K562 (cell line): ENCODE data around the gene ADGRG4. TPM values are rescaled to one million over a fixed set of nuclear protein-coding genes. Genes with fewer than 3 reads are reported as not detected.

Source experiments
- C11orf30 ChIP-seq: fragments of 450-650 bp; IDR thresholded peaks from 2 replicates; pipeline ENCODE4 v1.6.1; 2016; ENCODE audit warnings: low read depth, mild to moderate bottlenecking
- GATA2 ChIP-seq: sonication (generic); formaldehyde crosslinking; IDR thresholded peaks from 2 replicates; pipeline ENCODE4 v1.4.0; 2020; ENCODE audit warnings: mild to moderate bottlenecking, missing genetic modification reagents
- GATAD2A ChIP-seq: fragments of 450-650 bp; IDR thresholded peaks from 2 replicates; pipeline ENCODE4 v1.6.1; 2017
- HEY1 ChIP-seq: fragments of 250-450 bp; sonication (Bioruptor Pico); IDR thresholded peaks from 2 replicates; pipeline ENCODE4 v1.5.0; 2020; ENCODE audit warnings: mild to moderate bottlenecking, moderate library complexity, borderline replicate concordance
- L3MBTL2 ChIP-seq: fragments of 450-650 bp; IDR thresholded peaks from 2 replicates; pipeline ENCODE4 v1.6.1; 2016; ENCODE audit warnings: mild to moderate bottlenecking, moderate library complexity
- NFE2 ChIP-seq: IDR thresholded peaks from 2 replicates; pipeline ENCODE4 v1.6.1; 2014; ENCODE audit warnings: antibody characterized with exemption, low read depth
- PHB ChIP-seq: fragments of 250-450 bp; sonication (Bioruptor Pico); IDR thresholded peaks from 2 replicates; pipeline ENCODE4 v1.5.0; 2021
- RHOXF2B ChIP-seq: fragments of 250-450 bp; sonication (Bioruptor Pico); conservative IDR thresholded peaks from 2 replicates; pipeline ENCODE4 v1.5.1; 2021
- TCF7L2 ChIP-seq: fragments of 150-350 bp; IDR thresholded peaks from 2 replicates; pipeline ENCODE4 v1.6.1; 2016; ENCODE audit warnings: low read depth, mild to moderate bottlenecking, low read length, moderate library complexity
- TRIM28 ChIP-seq: fragments of 450-650 bp; IDR thresholded peaks from 2 replicates; pipeline ENCODE4 v1.6.1; 2017
- TSC22D4 ChIP-seq: fragments of 450-650 bp; IDR thresholded peaks from 2 replicates; pipeline ENCODE4 v1.6.1; 2016; ENCODE audit warnings: missing genetic modification characterization, missing biosample characterization, control low read depth
- ZBTB1 ChIP-seq: sonication (generic); formaldehyde crosslinking; IDR thresholded peaks from 2 replicates; pipeline ENCODE4 v1.8.1; 2023; ENCODE audit warnings: missing genetic modification reagents, low read depth, mild to moderate bottlenecking, borderline replicate concordance
- ZNF274 ChIP-seq: IDR thresholded peaks from 2 replicates; pipeline ENCODE4 v1.6.1; 2011; ENCODE audit warnings: low read depth, mild to moderate bottlenecking, low read length, moderate library complexity, borderline replicate concordance
- ZNF707 ChIP-seq: fragments of 250-450 bp; sonication (Bioruptor Pico); conservative IDR thresholded peaks from 2 replicates; pipeline ENCODE4 v1.8.0; 2022; ENCODE audit warnings: inconsistent platforms, mild to moderate bottlenecking, moderate library complexity
- ZNF76 ChIP-seq: fragments of 250-450 bp; sonication (Bioruptor Pico); IDR thresholded peaks from 2 replicates; pipeline ENCODE4 v1.4.0; 2020; ENCODE audit warnings: mild to moderate bottlenecking, moderate library complexity, borderline replicate concordance
- polyA plus RNA-seq, 8 experiments: library from polyadenylated mRNA; depleted of rRNA in 4 of 8; stranded (reverse) in 5 of 8; unstranded in 3 of 8; fragments of >200 nt; fragmentation: Nextera tagmentation in 2 of 8; fragmentation: Illumina TruSeq in 1 of 8; extraction: Ambion mirVana in 2 of 8; extraction: Trizol in 1 of 8; gene quantifications; 2 replicates each; pipeline versions ENCODE4 v1.2.1 to v1.2.3, GENCODE V29; 2011 to 2014; ENCODE audit warnings: inconsistent platforms in 1 of 8, missing spikeins in 1 of 8
- total RNA-seq, 7 experiments: library from RNA; depleted of rRNA in 6 of 7; stranded (reverse); fragments of >200 nt in 6 of 7; fragmentation: Illumina TruSeq in 2 of 7; extraction: Trizol in 2 of 7; gene quantifications; 2 replicates each; pipeline versions ENCODE4 v1.2.1 to v1.2.3, GENCODE V29; 2011 to 2021; ENCODE audit warnings: low replicate concordance in 1 of 7
- TF ChIP-seq, protein P1 (sequence below): fragments of 450-650 bp; IDR thresholded peaks from 2 replicates; pipeline ENCODE4 v1.6.1; 2016; ENCODE audit warnings: mild to moderate bottlenecking, moderate library complexity
- TF ChIP-seq, protein P2 (sequence below): fragments of 250-450 bp; sonication (Bioruptor Pico); IDR thresholded peaks from 2 replicates; pipeline ENCODE4 v1.8.0; 2021; ENCODE audit warnings: moderate library complexity, mild to moderate bottlenecking, inconsistent platforms
- TF ChIP-seq, protein P3 (sequence below): fragments of 250-450 bp; sonication (Bioruptor Pico); IDR thresholded peaks from 2 replicates; pipeline ENCODE4 v1.6.1; 2021; ENCODE audit warnings: mild to moderate bottlenecking

ADGRG4 gene
- total and polyA plus RNA-seq, 9 of the 15 experiments (the other 6 are each of a cell fraction or from before 2014, with no cell fraction given) = not detected

DNA sequence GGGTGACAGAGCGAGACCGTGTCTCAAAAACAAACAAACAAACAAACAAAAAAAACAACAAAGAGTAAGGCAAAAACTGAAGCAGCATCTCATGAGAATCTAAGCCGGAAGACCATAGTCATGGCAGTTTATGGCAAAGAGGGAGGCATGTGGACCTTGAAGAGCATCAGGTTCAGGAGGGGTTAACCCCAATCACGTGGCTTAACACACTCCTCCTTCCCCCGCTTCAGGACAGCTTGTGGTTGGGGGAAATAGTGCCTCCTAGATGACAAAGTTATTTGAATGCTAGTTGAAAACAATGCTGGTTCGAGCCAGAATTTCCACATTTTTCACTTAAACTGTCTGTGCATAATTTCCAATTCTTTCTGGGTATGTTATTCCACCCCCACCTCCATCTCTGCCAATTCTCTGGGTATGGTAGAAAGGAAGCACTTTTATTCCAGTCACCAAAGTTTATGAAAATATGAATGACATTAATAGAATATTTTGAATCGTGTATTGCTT, 37.9 kb upstream of the ADGRG4 start (continued):
- TF ChIP-seq, protein P1, sequence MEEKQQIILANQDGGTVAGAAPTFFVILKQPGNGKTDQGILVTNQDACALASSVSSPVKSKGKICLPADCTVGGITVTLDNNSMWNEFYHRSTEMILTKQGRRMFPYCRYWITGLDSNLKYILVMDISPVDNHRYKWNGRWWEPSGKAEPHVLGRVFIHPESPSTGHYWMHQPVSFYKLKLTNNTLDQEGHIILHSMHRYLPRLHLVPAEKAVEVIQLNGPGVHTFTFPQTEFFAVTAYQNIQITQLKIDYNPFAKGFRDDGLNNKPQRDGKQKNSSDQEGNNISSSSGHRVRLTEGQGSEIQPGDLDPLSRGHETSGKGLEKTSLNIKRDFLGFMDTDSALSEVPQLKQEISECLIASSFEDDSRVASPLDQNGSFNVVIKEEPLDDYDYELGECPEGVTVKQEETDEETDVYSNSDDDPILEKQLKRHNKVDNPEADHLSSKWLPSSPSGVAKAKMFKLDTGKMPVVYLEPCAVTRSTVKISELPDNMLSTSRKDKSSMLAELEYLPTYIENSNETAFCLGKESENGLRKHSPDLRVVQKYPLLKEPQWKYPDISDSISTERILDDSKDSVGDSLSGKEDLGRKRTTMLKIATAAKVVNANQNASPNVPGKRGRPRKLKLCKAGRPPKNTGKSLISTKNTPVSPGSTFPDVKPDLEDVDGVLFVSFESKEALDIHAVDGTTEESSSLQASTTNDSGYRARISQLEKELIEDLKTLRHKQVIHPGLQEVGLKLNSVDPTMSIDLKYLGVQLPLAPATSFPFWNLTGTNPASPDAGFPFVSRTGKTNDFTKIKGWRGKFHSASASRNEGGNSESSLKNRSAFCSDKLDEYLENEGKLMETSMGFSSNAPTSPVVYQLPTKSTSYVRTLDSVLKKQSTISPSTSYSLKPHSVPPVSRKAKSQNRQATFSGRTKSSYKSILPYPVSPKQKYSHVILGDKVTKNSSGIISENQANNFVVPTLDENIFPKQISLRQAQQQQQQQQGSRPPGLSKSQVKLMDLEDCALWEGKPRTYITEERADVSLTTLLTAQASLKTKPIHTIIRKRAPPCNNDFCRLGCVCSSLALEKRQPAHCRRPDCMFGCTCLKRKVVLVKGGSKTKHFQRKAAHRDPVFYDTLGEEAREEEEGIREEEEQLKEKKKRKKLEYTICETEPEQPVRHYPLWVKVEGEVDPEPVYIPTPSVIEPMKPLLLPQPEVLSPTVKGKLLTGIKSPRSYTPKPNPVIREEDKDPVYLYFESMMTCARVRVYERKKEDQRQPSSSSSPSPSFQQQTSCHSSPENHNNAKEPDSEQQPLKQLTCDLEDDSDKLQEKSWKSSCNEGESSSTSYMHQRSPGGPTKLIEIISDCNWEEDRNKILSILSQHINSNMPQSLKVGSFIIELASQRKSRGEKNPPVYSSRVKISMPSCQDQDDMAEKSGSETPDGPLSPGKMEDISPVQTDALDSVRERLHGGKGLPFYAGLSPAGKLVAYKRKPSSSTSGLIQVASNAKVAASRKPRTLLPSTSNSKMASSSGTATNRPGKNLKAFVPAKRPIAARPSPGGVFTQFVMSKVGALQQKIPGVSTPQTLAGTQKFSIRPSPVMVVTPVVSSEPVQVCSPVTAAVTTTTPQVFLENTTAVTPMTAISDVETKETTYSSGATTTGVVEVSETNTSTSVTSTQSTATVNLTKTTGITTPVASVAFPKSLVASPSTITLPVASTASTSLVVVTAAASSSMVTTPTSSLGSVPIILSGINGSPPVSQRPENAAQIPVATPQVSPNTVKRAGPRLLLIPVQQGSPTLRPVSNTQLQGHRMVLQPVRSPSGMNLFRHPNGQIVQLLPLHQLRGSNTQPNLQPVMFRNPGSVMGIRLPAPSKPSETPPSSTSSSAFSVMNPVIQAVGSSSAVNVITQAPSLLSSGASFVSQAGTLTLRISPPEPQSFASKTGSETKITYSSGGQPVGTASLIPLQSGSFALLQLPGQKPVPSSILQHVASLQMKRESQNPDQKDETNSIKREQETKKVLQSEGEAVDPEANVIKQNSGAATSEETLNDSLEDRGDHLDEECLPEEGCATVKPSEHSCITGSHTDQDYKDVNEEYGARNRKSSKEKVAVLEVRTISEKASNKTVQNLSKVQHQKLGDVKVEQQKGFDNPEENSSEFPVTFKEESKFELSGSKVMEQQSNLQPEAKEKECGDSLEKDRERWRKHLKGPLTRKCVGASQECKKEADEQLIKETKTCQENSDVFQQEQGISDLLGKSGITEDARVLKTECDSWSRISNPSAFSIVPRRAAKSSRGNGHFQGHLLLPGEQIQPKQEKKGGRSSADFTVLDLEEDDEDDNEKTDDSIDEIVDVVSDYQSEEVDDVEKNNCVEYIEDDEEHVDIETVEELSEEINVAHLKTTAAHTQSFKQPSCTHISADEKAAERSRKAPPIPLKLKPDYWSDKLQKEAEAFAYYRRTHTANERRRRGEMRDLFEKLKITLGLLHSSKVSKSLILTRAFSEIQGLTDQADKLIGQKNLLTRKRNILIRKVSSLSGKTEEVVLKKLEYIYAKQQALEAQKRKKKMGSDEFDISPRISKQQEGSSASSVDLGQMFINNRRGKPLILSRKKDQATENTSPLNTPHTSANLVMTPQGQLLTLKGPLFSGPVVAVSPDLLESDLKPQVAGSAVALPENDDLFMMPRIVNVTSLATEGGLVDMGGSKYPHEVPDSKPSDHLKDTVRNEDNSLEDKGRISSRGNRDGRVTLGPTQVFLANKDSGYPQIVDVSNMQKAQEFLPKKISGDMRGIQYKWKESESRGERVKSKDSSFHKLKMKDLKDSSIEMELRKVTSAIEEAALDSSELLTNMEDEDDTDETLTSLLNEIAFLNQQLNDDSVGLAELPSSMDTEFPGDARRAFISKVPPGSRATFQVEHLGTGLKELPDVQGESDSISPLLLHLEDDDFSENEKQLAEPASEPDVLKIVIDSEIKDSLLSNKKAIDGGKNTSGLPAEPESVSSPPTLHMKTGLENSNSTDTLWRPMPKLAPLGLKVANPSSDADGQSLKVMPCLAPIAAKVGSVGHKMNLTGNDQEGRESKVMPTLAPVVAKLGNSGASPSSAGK = peak; percentile 40; the same call in 1 of the 2 replicates
- TF ChIP-seq RHOXF2B (CRISPR knock-in tag) (no peak), ZNF707 (CRISPR knock-in tag) (no peak), ZNF274 (no peak), ZBTB1 (CRISPR knock-in tag) (no peak), GATA2 (CRISPR knock-in tag) (no peak), C11orf30 (no peak), L3MBTL2 (peak; percentile 77), TSC22D4 (tag) (no peak), ZNF76 (CRISPR knock-in tag) (no peak), NFE2 (no peak), GATAD2A (no peak), TCF7L2 (no peak), HEY1 (CRISPR knock-in tag) (no peak), TRIM28 (no peak), PHB (no peak)
- TF ChIP-seq, protein P2, sequence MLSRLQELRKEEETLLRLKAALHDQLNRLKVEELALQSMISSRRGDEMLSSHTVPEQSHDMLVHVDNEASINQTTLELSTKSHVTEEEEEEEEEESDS (CRISPR knock-in tag) = no peak
- TF ChIP-seq, protein P3, sequence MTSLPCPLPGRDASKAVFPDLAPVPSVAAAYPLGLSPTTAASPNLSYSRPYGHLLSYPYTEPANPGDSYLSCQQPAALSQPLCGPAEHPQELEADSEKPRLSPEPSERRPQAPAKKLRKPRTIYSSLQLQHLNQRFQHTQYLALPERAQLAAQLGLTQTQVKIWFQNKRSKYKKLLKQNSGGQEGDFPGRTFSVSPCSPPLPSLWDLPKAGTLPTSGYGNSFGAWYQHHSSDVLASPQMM (CRISPR knock-in tag) = no peak
